GM12878 (cell line): ENCODE data around the gene NPDC1. TPM values are rescaled to one million over a fixed set of nuclear protein-coding genes. Genes with fewer than 3 reads are reported as not detected.

ENCODE experiments used
- ATAC-seq: fragments of 200-7000 bp; cut with Tn5 transposase; 3 replicates; pipeline ENCODE4 v1.9.1; 2020; ENCODE audit warnings: mild to moderate bottlenecking, moderate library complexity
- BruUV-seq: library from RNA; stranded (reverse); fragments of 400-500 nt; replicated peaks from 2 replicates; lab custom pipeline; 2021; lab: Mats Ljungman, UMichigan
- CTCF ChIA-PET: fragments of 300-600 bp; sonication (Branson Sonifier 250); formaldehyde crosslinking; extraction: SDS; loops from one replicate; lab custom pipeline; 2021; ENCODE audit warnings: inconsistent platforms; lab: Yijun Ruan, JAX
- POLR2A ChIA-PET: fragments of 350-600 bp; formaldehyde crosslinking; extraction: SDS; loops from one replicate; lab custom pipeline; 2021; ENCODE audit warnings: inconsistent platforms; lab: Charles Lee
- RAD21 ChIA-PET: fragments of 300-600 bp; sonication (Branson Sonifier 250); formaldehyde crosslinking; loops from one replicate; lab custom pipeline; 2023; ENCODE audit warnings: antibody characterized with exemption; ENCODE audit not compliant: unreplicated experiment; lab: Charles Lee
- SMC1A ChIA-PET: fragments of 300-600 bp; sonication (Branson Sonifier 250); formaldehyde crosslinking; loops from one replicate; lab custom pipeline; 2023; ENCODE audit not compliant: unreplicated experiment, uncharacterized antibody; lab: Charles Lee
- DNase-seq: peaks from one replicate; pipeline ENCODE4 v3.0.0-alpha.2; 2011; ENCODE audit warnings: low read depth, low spot score
- FAIRE-seq: peaks from 3 replicates; lab custom pipeline; 2011; peaks lifted over from hg19 to GRCh38; lab: Jason Lieb, UNC
- H2AFZ ChIP-seq: 2 replicates; pipeline ENCODE4 v1.6.0; 2011; ENCODE audit warnings: low read depth, low read length, control low read depth; ENCODE audit not compliant: control insufficient read depth
- H3K27ac ChIP-seq: 2 replicates; pipeline ENCODE4 v1.5.1; 2011; ENCODE audit warnings: control low read depth; ENCODE audit not compliant: control insufficient read depth, insufficient read depth
- H3K27me3 ChIP-seq, 2 experiments: replicated peaks in 1 of 2; 2 replicates each; pipeline versions ENCODE4 v1.6.0 to v1.6.1; 2011; ENCODE audit warnings: low read length in 1 of 2; ENCODE audit not compliant: control insufficient read depth in 2 of 2, insufficient read depth in 2 of 2
- H3K36me3 ChIP-seq, 2 experiments: 2 replicates each; pipeline ENCODE4 v1.5.1; 2011; ENCODE audit warnings: low read length in 1 of 2; ENCODE audit not compliant: control insufficient read depth in 2 of 2, insufficient read depth in 2 of 2
- H3K4me1 ChIP-seq: 2 replicates; pipeline ENCODE4 v1.6.1; 2011; ENCODE audit warnings: mild to moderate bottlenecking, low read length, moderate library complexity, mixed read lengths; ENCODE audit not compliant: control insufficient read depth, insufficient read depth
- H3K4me2 ChIP-seq: 2 replicates; pipeline ENCODE4 v1.6.0; 2011; ENCODE audit warnings: control low read depth; ENCODE audit not compliant: control insufficient read depth, insufficient read depth
- H3K4me3 ChIP-seq: fragments of 200-600 bp; sonication (generic); 2 replicates; pipeline ENCODE4 v1.5.1; 2016
- H3K79me2 ChIP-seq: 2 replicates; pipeline ENCODE4 v1.6.0; 2011; ENCODE audit warnings: low read length; ENCODE audit not compliant: control insufficient read depth, insufficient read depth
- H3K9ac ChIP-seq: 2 replicates; pipeline ENCODE4 v1.8.0; 2011; ENCODE audit warnings: low read length, control low read depth, mixed read lengths; ENCODE audit not compliant: control insufficient read depth, insufficient read depth
- H3K9me3 ChIP-seq: replicated peaks from 3 replicates; pipeline ENCODE4 v1.5.1; 2011; ENCODE audit warnings: mild to moderate bottlenecking, low read length; ENCODE audit not compliant: control insufficient read depth, insufficient read depth
- H4K20me1 ChIP-seq: 2 replicates; pipeline ENCODE4 v1.6.0; 2011; ENCODE audit not compliant: control insufficient read depth, insufficient read depth
- BHLHE40 ChIP-seq, 2 experiments: fragments of 450-650 bp in 1 of 2; IDR thresholded peaks; 2 replicates each; pipeline ENCODE4 v1.6.1; 2011 to 2017; ENCODE audit warnings: low read depth in 2 of 2, borderline replicate concordance in 1 of 2, improper control_type of control experiment in 1 of 2, low read length in 1 of 2, mild to moderate bottlenecking in 1 of 2
- NFYA ChIP-seq: IDR thresholded peaks from 2 replicates; pipeline ENCODE4 v1.6.1; 2011; ENCODE audit warnings: low read depth, mild to moderate bottlenecking, low read length, improper control_type of control experiment, borderline replicate concordance
- RAD51 ChIP-seq: fragments of 450-650 bp; IDR thresholded peaks from 2 replicates; pipeline ENCODE4 v1.6.1; 2016; ENCODE audit warnings: moderate library complexity, mild to moderate bottlenecking, inconsistent platforms
- RBBP5 ChIP-seq: fragments of 200-600 bp; sonication (generic); conservative IDR thresholded peaks from 2 replicates; pipeline ENCODE4 v1.6.1; 2016
- SIX5 ChIP-seq: IDR thresholded peaks from 2 replicates; pipeline ENCODE4 v1.6.1; 2011; ENCODE audit warnings: mild to moderate bottlenecking, low read depth, low read length, moderate library complexity; ENCODE audit not compliant: severe bottlenecking
- STAT3 ChIP-seq: IDR thresholded peaks from 2 replicates; pipeline ENCODE4 v1.6.1; 2011; ENCODE audit warnings: low read depth, low read length, improper control_type of control experiment
- WGBS: methylation state at CpG from one replicate; pipeline ENCODE4 v1.1.6; 2016; ENCODE audit warnings: low lambda C conversion rate; ENCODE audit not compliant: insufficient replicate concordance, insufficient coverage; ENCODE audit errors: missing lambda C conversion rate; 5-methylcytosine and 5-hydroxymethylcytosine counted together
- in situ Hi-C: fragments of 300-500 bp; cut with MboI; formaldehyde crosslinking; loops from 9 replicates; pipeline ENCODE4 v1.14.3; 2018; ENCODE audit warnings: mixed read lengths
- intact Hi-C: fragments of 100-400 bp; cut with micrococcal nuclease; formaldehyde crosslinking; loops from one replicate; pipeline ENCODE4 v1.14.2; 2022; ENCODE audit not compliant: unreplicated experiment
- polyA plus RNA-seq, 11 experiments: library from polyadenylated mRNA; depleted of rRNA in 4 of 11; unstranded in 6 of 11; stranded (reverse) in 5 of 11; fragments of >200 nt; fragmentation: Nextera tagmentation in 4 of 11; fragmentation: Illumina TruSeq in 1 of 11; extraction: Ambion mirVana in 4 of 11; extraction: Trizol in 1 of 11; gene quantifications; 1 replicate in 1 of 11; 2 replicates in 10 of 11; pipeline versions ENCODE4 v1.2.1 to v1.2.3, GENCODE V29; 2011 to 2016; ENCODE audit warnings: inconsistent platforms in 2 of 11, missing spikeins in 2 of 11, low read depth in 1 of 11
- total RNA-seq, 4 experiments: library from RNA; depleted of rRNA in 3 of 4; stranded (reverse); fragments of >200 nt in 3 of 4; fragmentation: Illumina TruSeq in 1 of 4; extraction: Trizol in 1 of 4; gene quantifications; 2 replicates each; pipeline versions ENCODE4 v1.2.1 to v1.2.3, GENCODE V29; 2013 to 2021
- TF ChIP-seq, protein P1 (sequence below): IDR thresholded peaks from 2 replicates; pipeline ENCODE4 v1.6.1; 2012; ENCODE audit warnings: low read depth, low read length, improper control_type of control experiment
- TF ChIP-seq, protein P2 (sequence below): IDR thresholded peaks from 2 replicates; pipeline ENCODE4 v1.6.1; 2011; ENCODE audit warnings: low read depth, mild to moderate bottlenecking, low read length, moderate library complexity, borderline replicate concordance; ENCODE audit errors: extremely low read depth
- TF ChIP-seq, protein P3 (sequence below): fragments of 450-650 bp; IDR thresholded peaks from 2 replicates; pipeline ENCODE4 v1.6.1; 2017; ENCODE audit warnings: mild to moderate bottlenecking, moderate library complexity

NPDC1 gene
- total and polyA plus RNA-seq, 10 of the 15 experiments (the other 5 are each of a cell fraction or from before 2014, with no cell fraction given), result 0.04 to 1.7 (median 0.77) TPM; not detected in 2

DNA sequence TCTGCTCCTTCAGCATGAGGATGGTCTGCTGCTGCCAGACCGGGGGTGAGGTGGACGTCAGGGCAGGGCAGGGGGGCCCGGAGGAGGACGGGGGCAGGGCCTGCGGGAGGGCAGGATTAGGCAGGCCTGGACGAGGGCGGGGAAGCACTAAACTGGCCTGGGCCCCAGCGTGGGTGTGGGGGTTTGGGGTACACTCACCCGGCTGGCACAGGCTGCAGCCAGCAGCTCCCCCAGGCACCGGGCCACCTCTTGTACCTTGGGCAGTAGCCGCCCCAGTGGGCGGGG, 18.8 kb upstream of the NPDC1 start:
- H3K27me3 ChIP-seq, result no peaks in the 10 kb centered on the region
- WGBS, result 77% methylated on average over 8 of the region's 12 CpGs
- TF ChIP-seq, protein P1, sequence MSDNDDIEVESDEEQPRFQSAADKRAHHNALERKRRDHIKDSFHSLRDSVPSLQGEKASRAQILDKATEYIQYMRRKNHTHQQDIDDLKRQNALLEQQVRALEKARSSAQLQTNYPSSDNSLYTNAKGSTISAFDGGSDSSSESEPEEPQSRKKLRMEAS, result no peak
- TF ChIP-seq, protein P2, sequence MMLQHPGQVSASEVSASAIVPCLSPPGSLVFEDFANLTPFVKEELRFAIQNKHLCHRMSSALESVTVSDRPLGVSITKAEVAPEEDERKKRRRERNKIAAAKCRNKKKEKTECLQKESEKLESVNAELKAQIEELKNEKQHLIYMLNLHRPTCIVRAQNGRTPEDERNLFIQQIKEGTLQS, result no peak
- no peaks in the 10 kb centered on the region for H4K20me1 ChIP-seq
- BruUV-seq, result no TSS peak
- FAIRE-seq (no peak), ATAC-seq (no peak), DNase-seq (no peak)
- no peaks in the 10 kb centered on the region; a peak in 2 of 4 replicates for H3K36me3 ChIP-seq
- ChIA-PET RAD21 (interaction anchor here (3.1 kb wide), 1 partner anchor 18 kb away, joined by 18 read pairs; the partner anchor contains the start of gene NPDC1), SMC1A (interaction anchor here (1.1 to 1.2 kb wide), 2 partner anchors 31 to 117 kb away, joined by 3 to 4 read pairs; no protein-coding TSS in a partner anchor), POLR2A (no interaction called here), CTCF (interaction anchor here (0.8 to 6.4 kb wide), 4 partner anchors 17 to 278 kb away, joined by 3 to 81 read pairs (median 17); partner anchors contain the start of genes MAN1B1 and NPDC1)
- H3K4me1 ChIP-seq, result peaks cover 18% of the 10 kb centered on the region
- no peak overlapping the region for H2AFZ ChIP-seq
- H3K4me3 ChIP-seq, result no peak overlapping the region
- no peak overlapping the region for H3K9ac ChIP-seq
- in situ Hi-C loops (no loop called here), intact Hi-C loops (loop anchor here (1.0 to 5.0 kb wide), 3 partner anchors 16 to 278 kb away; no protein-coding TSS in a partner anchor)
- H3K4me2 ChIP-seq, result no peak overlapping the region
- H3K79me2 ChIP-seq, result peaks cover 7% of the 10 kb centered on the region
- H3K9me3 ChIP-seq, result no peaks in the 10 kb centered on the region
- H3K27ac ChIP-seq, result no peak overlapping the region

DNA sequence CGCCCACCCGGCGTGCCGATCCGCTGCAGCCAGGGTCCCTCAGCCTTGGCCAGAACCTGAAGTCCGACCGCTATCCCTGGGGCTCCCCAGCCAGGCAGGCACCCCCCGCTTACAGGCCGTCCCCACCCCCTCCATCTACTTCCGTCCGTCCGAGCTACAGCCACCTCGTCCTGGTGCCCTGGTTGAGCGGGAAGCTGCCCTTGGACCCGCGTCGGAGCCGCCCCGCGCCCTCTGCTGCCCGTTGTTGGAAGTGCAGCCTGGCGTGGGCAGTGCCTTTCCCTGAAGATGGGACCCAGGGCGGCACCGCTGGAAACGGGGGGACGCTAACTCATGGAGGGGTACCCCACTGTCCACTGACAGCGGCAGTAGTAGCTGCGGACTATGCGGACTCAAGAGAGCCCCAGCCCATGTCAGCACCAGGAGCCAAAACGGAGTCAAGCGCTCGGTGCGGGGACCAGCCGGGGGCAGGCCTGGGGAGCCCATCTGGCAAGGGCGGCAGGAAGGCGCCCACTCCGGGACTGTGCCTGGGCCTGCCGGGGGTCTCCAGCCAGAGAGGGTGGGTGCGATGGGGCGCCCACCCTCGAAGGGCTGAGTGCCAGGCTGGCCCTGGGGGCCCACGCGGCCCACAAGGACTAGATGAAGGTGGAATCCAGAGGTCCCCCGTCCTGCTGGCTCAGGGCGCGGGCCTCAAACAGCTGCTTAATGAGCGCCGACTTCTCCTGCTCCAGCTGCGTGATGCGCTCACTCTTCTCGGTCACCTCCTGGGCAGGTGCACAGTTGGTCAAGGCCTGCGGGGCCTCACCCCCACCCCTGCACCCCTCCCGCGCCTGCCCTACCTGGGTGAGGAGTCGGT, 18.3 kb upstream of the NPDC1 start:
- H3K27me3 ChIP-seq, result no peaks in the 10 kb centered on the region
- no peak overlapping the region for H3K4me3 ChIP-seq
- no peak overlapping the region for H3K9ac ChIP-seq
- in situ Hi-C loops, result no loop called here
- 54% methylated on average over 52 of the region's 55 CpGs for WGBS
- intact Hi-C loops, result loop anchor here (1.0 kb wide), 2 partner anchors 15 to 277 kb away; no protein-coding TSS in a partner anchor
- H3K4me2 ChIP-seq, result no peak overlapping the region
- peak; percentile 49 for ATAC-seq
- no peaks in the 10 kb centered on the region; a peak in 2 of 4 replicates for H3K36me3 ChIP-seq
- peaks cover 3% of the 10 kb centered on the region for H3K79me2 ChIP-seq
- H2AFZ ChIP-seq, result no peak overlapping the region
- SMC1A ChIA-PET, result interaction anchor here (1.0 to 1.2 kb wide), 3 partner anchors 29 to 117 kb away, joined by 3 to 4 read pairs (median 3); no protein-coding TSS in a partner anchor
- no peaks in the 10 kb centered on the region for H4K20me1 ChIP-seq
- no TSS peak for BruUV-seq
- H3K9me3 ChIP-seq, result no peaks in the 10 kb centered on the region
- H3K4me1 ChIP-seq, result peaks cover 15% of the 10 kb centered on the region
- RAD21 ChIA-PET, result interaction anchor here (1.0 to 3.1 kb wide), 3 partner anchors 15 to 87 kb away, joined by 6 to 18 read pairs (median 6); partner anchors contain the start of gene NPDC1
- H3K27ac ChIP-seq, result no peak overlapping the region
- POLR2A ChIA-PET, result no interaction called here
- FAIRE-seq, result no peak
- DNase-seq, result no peak
- CTCF ChIA-PET, result interaction anchor here (0.6 to 6.4 kb wide), 16 partner anchors 9 to 276 kb away, joined by 3 to 81 read pairs (median 4); partner anchors contain the start of genes MAN1B1 and NPDC1
- TF ChIP-seq NFYA, result no peak
- no peak for TF ChIP-seq RBBP5
- no peak for TF ChIP-seq SIX5
- no peak for TF ChIP-seq RAD51
- TF ChIP-seq BHLHE40 (IDR thresholded peaks at IDR 0.05; ENCODE audit: borderline replicate concordance in 1 of 2, low read depth in 2 of 2, low read length in 1 of 2), result 0 out of 4 replicates have a peak, but pooled peaks of 1 of the 2 experiments have one; percentile 7
- no peak for TF ChIP-seq STAT3
- TF ChIP-seq, protein P3, sequence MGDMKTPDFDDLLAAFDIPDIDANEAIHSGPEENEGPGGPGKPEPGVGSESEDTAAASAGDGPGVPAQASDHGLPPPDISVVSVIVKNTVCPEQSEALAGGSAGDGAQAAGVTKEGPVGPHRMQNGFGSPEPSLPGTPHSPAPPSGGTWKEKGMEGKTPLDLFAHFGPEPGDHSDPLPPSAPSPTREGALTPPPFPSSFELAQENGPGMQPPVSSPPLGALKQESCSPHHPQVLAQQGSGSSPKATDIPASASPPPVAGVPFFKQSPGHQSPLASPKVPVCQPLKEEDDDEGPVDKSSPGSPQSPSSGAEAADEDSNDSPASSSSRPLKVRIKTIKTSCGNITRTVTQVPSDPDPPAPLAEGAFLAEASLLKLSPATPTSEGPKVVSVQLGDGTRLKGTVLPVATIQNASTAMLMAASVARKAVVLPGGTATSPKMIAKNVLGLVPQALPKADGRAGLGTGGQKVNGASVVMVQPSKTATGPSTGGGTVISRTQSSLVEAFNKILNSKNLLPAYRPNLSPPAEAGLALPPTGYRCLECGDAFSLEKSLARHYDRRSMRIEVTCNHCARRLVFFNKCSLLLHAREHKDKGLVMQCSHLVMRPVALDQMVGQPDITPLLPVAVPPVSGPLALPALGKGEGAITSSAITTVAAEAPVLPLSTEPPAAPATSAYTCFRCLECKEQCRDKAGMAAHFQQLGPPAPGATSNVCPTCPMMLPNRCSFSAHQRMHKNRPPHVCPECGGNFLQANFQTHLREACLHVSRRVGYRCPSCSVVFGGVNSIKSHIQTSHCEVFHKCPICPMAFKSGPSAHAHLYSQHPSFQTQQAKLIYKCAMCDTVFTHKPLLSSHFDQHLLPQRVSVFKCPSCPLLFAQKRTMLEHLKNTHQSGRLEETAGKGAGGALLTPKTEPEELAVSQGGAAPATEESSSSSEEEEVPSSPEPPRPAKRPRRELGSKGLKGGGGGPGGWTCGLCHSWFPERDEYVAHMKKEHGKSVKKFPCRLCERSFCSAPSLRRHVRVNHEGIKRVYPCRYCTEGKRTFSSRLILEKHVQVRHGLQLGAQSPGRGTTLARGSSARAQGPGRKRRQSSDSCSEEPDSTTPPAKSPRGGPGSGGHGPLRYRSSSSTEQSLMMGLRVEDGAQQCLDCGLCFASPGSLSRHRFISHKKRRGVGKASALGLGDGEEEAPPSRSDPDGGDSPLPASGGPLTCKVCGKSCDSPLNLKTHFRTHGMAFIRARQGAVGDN, result no peak
